Activated CD8-positive, alpha-beta memory T cell treated with anti-CD3 and anti-CD28 coated beads, Interleukin-2, amount 50 U/mL, for 4 hours (primary cell): ENCODE data around the gene SPRY4.
A peak's percentile ranks its signal among the peaks of the same experiment; 100 is the strongest.
"Not testable (repeated sequence)": the region's sequence is repeated elsewhere in the genome, so short reads cannot be mapped to it uniquely, and the experiment has no call there.

Experiments
- DNase-seq: peaks from one replicate; pipeline ENCODE4 v3.0.0-alpha.2; 2020

The SPRY4 gene, protein sequence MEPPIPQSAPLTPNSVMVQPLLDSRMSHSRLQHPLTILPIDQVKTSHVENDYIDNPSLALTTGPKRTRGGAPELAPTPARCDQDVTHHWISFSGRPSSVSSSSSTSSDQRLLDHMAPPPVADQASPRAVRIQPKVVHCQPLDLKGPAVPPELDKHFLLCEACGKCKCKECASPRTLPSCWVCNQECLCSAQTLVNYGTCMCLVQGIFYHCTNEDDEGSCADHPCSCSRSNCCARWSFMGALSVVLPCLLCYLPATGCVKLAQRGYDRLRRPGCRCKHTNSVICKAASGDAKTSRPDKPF

DNA sequence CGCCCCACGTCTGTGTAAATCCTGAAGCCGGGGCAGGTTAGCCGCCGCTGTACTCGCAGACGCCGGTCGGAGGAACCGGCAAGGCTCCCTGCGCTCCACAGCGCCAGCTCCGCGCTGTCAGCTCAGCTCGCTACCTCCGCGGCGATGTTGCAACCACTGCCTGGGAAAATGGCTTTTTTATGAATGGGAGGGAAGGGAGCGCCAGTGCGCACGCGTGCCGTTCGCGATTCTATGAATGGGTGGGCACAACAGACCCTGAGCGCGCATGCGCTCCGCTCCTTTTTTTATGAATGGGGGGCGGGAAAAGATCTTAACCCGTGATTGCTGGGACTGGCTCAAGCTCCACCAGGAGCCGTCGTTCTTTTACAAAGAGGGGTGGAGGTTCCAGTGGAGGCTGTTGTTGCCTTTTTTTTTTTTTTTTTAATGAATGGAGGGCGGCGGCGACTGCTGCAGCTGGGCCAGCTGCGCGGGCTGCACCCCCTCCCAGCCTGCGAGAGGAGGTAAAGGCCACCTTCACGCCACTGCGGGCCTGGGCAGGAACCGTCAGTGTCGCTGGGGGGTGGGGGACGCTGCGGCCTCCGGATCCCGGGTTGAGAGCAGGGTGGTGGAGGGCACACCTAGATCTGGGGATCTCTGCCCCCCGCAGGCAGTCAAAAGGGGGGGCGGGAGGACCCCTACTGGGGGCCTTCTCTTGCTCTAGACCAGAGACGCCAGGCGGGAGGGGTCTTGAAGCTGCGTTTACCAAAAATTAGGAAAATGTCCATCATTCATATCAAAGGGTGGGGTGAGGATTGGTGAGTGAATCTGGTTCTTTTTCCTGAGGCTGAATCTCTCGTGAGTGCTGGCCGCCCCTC lies at the start of gene SPRY4:
Gene SPRY4, minus strand, starts transcription at position 151 of the 854 bp plus-strand sequence. CDS start 9,913 bp downstream, outside the sequence.
- peak; percentile 81 for DNase-seq

DNA sequence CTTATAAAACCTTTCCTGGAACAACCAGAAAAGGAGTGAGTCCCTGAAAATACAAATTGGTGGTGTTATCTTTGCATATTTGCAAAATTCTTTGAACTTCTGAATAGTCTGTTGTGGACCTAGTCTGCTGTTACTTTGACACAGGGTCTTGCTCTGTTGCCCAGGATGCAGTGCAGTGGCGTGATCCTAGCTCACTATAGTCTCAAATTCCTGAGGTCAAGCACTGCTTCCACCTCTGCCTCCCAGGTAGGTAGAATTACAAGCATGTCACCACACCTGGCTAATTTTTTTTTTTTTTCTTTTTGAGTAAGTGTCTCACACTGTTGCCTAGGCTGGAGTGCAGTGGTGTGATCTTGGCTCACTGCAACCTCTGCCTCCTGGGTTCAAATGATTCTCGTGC lies 43.7 kb upstream of the SPRY4 start:
- DNase-seq, result no peak

DNA sequence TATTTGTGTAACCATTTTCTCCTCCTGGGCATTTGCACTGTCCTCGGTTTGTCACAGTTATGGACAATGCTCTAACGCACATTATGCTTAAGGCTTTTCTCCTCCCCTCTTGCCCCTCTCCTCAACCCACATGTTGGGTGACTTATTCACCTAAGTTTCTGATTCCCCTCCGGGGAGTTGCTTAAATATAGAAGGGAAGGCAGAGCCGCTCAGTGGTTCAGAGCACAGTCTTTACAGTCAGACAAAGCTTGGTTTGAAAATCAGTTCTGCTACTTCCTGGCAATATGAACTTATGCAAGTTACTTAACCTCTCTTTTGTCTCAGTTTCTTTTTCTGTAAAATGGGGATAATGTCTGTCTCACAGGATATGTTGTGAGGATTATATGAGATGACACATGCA lies 41.2 kb upstream of the SPRY4 start:
- no peak for DNase-seq

DNA sequence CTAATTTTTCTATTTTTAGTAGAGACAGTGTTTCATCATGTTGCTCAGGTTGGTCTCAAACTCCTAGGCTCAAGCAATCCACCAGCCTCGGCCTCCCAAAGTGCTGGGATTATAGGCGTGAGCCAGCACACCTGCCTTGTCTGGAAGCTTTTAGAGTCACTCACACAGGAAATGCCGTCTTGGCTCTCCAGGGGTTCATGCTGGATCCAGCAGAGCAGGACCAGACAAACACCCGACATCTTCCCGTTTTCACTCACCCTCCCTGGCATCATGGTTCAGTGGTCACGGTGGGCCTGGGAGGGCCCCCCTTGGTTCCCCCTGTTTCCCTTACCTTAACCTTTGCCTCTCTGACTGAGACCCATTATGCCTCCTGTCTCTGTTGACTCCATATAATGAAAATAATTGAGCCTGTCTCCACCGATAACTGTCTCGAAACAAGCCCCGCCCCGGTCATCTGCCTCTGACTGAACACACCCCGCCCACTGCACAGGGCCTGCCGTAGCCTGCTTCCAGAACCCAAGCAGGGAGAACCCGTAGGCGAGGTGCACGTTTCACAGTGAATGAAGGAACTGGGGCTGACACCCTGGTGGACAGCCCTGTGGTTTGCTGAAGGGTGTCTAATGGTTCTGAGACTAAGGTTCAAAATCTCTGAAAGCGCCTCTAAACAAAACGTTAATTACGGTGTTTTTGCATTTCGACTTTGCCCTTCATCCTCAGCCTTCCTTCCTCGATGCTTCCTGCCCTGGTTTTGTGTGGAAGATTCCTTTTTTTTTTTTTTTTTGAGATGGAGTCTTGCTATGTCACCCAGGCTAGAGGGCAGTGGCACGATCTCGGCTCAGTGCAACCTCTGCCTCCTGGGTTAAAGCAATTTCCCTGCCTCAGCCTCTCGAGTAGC lies 39.7 kb upstream of the SPRY4 start:
- DNase-seq, result no peak

DNA sequence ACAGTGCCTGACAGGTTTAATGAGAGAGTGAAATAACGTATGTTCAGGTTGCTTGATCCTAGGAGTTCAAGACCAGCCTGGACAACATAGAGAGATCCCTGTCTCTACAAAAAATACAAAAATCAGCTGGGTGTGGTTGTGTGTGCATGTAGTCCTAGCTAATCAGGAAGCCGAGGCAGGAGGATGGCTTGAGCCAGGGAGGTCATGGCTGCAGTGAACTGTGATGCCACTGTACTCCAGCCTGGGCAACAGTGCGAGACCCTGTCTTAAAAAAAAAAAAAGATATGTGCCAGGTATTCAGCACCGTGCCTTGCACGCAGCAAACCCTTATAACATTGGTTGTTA lies 38.8 kb upstream of the SPRY4 start:
- no peak for DNase-seq

DNA sequence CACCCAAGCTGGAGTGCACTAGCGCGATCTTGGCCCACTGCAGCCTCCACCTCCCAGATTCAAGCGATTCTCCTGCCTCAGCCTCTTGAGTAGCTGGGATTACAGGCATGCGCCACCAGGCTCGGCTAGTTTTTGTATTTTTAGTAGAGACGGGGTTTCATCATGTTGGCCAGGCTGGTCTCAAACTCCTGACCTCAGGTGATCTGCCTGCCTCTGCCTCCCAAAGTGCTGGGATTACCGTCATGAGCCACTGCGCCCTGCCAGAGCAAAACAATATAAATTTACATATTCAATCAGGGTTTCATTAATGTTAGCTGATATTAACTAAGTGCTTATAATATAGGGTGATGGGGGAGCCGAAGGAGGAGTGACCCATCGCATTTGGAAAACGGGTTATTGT lies 37.4 kb upstream of the SPRY4 start:
- not testable (repeated sequence) for DNase-seq

DNA sequence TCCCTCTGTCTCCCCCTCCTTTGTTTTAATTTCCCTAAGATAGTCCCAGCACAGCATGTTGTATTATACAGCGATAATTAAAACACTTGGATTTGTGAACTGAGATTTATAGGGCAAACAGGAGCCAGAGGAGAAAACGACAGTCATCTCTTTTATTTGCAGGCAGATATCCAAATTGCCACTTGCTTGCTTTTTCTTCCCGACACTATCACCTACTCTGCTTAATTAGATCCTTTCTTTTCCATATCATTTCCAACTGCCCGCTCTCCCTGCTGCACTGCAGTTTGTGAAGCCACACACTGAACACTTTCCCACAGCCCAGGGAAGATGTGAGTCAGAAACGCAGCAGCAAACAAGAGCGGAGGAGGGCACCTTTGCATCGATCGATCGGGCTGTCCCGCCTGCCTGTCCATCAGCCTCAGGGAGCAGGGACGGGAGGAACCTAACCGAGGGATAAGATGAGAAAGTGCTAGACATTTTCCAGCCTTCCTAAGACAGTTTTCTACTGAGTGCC lies 35.8 kb upstream of the SPRY4 start:
- no peak for DNase-seq

DNA sequence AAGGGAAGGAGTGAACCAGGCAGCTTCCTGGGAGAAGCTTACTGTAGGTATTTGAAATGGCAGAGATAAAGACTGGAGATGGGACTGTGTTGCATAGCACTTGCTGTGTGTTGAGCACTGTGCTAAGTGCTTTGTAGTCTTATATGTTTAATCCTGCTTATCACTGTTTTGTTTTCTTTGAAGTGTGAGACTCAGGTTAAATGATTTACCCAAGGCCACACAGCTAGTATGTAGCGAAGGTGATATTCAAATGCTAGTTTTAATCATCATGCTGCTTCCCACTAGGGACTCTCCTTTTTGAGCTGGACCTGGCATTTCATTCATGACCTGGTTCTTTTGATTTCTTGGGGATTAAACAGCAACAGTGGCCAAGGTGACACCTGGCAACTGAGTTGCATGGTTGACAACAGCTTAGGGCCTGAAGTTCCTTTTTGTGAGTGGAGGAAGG lies 35.3 kb upstream of the SPRY4 start:
- DNase-seq, result no peak

DNA sequence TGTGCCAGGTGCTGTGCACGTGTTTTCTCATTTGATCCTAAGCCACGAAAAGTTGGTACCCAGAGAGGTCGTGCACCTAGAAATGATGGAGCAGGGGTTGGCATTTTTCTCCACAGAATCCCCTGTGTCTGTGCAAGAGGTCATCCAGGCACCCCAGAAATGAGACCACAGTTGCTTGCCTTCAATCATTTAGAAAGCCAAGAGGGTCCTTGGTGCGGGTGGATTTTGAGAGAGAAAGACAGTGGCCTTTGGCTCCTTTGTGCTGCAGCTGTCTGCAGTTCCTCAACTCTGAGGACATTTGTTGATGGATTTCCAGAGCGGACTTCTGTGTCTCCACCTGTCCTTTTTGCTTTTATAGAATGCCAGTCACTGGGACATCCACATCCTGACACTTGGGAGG lies 33.8 kb upstream of the SPRY4 start:
- DNase-seq, result no peak

DNA sequence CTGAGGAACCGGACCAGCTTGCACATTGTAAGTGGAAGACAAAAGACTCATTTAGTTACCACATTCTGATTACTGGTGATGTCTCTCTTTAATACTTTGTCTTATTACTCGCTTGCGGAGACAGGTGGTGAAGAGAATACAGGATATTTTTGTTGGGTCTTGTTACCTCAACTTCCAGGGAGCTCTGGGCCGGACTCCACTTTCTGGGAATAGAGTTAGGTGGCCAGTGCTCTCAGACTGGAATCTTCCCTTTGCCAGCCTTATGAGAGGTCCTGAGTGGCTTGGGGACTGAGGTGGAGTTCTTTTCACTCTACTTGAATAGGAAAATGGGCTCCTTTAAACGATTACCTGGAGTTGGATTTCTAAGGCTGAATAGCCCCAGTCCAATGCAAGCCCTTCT lies 33.3 kb upstream of the SPRY4 start:
- DNase-seq, result no peak

DNA sequence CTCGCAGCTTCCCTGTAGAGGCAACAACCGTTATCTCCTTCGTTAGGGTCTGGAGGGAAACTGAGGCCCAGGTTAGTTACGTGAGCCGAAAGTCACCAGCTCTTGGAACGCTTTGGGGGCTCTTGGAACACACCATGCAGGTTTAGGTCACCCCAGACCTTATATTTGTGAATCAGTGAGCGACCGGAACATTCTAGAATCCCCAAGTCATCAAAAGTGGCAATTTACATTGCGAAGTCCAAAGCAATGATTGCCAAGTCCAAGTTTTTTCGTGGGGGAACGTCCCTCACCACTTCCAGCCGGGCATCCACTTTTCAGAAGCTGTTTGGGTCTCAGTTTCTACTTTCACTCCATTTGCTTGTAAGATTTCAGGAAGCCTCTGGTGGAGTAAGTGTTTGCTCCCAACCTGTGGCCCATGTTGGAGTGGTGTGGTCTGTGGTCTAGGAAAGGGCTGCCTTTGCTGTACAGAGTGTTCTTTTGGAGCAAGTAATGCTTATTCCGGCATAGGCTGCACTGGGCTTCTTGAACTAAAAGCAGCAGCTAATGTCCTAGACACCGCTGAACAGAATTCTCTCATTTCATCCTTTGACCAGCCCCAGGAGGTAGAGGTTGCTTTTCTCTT lies 32.8 kb upstream of the SPRY4 start:
- DNase-seq, result no peak

DNA sequence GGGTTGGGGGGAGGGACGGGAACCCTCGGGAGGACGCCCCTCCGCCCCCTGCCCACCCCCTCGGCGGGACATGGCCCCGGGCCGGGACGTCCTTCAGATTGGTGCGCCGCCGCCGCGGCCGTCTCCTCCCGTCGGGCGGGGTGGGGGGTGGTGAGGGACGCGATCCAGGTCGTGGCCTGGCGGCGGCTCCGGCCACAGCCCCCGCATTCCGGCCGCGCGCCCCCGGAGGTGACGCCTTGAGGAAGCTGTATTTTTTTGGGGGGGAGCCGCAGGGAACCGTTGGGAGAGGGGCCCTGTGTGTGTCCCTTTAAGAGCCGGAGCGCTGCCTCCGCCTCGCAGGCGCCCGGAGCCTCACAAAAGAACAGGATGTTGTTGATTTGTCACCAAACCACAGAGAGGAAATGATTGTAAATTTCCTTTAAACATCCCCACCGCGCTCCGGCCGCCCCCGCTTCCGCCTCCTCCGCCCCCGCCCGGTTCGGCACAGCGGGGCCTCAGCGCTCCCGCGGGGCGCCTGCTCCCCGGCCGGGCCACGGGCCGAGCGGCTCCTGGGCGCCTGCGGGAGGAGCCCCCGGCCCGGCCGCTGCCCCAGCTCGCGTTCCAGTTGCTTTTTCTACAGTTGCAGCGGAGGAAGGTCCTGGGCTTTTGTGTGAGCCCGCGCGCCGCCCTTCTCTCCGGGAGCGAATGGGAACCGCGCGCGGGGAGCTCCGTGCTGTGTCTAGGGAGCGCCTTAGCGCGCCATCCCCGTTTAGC lies 32.1 kb upstream of the SPRY4 start:
- DNase-seq, result peak; percentile 91

DNA sequence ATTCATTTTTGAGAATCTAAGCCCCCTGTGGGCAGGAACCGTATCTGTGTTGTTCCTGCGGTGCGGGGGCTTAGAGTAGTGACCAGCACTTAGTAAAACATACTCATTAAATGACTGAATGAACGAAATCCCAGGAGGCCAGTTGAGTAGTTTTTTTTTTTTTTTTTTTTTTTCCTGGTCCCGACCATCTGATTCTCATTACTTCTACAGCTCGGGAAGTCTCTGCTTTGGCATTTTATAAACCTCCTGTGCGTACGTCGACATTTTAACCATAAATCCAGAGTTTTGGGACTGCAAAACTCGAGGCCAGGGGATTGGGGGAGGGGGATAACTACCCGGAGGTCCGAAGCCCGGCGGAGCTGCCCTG lies 31.5 kb upstream of the SPRY4 start:
- DNase-seq, result no peak

DNA sequence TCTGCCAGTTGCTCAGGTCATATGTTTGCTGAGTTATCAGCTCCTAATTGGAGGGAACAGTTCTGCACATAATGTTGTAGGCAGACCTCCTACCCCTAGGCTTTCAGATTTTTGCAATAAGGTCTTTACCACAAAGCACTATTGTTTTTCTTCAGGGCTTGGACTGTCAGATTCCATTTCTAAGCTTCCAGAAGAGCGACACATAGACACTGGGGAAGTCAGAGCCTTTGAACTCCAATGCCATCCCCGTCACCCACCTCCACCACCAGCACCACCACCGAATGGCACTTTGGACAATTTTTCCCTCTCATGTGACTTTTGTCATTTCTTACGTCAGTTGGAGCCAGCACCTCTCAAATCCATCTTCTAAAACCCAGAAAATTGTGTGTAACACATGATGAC lies 28.3 kb upstream of the SPRY4 start:
- DNase-seq, result no peak

DNA sequence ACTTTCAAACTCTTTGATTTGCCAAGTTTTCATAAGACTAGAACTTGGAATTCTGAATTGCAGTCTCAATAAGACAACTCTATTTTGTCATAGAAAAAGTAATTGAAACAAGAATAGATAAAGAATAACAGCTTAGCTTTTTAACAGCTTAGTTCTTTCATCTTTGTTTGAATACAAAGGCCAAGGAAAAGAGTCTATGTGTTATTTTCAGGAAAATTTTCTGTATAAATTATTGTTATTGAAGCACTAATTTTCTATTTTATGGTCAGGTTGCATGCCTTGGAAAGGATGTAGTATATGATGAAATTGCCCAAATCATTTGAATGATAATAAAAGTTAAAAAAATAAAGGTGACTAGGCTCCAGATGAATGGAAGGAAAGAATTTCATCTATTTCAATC lies 25.2 kb upstream of the SPRY4 start:
- DNase-seq, result no peak

DNA sequence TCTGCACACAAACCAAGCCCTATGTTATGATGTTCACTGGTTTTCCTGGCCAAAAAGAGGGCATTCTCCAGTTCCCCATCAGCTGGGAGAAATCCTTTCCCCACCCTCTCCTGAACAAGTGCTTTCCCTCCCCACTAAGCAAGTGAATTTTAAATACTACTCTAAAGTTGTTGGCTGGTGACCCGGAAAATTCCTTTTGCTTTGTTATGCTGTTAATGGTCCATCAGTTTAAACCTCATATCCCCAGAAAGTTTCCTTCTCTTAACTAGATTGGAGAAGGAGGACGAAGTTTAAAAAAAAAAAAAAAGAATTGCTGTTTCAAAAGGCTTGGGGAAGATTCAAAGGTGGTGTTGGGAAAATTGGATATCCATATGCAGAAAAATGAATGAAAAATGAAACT lies 21.9 kb upstream of the SPRY4 start:
- no peak for DNase-seq

DNA sequence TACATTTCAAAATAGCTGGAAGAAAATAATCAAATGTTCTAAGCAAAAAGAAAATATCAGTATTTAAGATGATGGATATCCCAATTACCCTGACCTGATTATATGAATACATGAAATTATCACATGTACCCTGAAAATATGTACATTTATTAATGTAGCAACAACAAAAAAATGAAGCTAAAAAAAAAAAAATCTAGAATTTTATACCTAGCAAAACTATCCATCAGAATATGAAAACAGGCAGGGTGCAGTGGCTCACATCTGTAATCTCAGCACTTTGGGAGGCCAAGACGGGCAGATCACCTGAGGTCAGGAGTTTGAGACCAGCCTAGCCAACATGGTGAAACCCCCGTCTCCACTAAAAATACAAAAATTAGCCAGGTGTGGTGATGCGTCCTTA lies 20.1 kb upstream of the SPRY4 start:
- not testable (repeated sequence) for DNase-seq

DNA sequence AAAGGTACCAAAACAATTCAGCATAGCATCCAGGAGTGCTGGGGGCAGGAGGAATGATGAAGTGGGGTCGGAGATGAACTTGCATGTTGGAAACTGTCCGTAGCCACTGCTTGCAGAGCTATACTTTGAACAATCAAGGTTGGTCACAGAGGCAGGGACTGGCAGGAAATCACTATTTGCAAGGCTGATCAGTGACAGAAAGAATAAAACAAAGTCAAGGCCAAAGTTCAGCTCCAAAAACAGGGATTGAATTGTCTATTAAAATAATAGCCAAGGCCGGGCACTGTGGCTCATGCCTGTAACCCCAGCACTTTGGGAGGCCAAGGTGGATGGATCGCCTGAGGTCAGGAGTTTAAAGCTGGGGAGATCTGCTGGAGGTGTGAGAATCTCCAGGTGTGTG lies 18.7 kb upstream of the SPRY4 start:
- DNase-seq, result no peak

DNA sequence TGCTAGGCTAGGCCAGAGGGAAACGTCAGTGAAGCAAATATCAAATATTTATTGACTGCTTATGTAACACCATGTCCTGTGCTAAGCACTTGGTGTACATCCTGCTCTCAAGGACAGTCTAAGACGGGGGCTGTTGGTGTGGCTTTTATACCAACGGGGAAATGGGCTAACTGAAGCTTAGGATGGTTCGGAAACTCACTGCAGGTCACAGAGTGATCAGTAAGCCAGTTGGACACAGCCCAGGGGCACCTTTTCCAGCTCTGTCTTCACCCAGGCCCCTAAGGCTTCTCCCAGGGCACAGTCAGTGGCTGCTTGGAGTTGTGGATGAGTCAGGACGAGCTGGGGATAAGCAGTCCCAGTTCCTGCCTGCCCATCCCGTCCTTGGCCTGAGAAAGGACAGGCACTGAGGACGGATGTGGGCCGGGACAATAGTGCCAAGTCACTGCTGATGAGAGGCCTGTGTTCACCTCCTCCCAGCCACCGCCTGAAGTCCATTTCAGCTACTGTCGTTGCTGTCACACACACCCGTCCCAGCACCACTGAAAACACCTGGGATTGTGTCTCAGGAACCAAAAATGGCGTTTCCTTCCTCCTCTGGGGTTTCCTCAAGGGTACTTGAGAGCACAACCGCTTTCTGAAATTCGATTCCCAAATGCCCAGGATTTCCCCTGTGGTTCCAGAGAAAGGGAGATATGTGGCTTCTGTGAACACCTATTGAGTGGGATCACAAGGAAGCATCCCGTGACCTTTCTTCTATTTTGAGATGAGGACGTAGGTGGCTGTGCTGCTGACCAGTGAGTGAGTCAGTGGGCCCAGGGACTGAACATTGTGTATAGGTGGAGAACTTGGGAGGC lies 17.5 kb upstream of the SPRY4 start:
- DNase-seq, result no peak

DNA sequence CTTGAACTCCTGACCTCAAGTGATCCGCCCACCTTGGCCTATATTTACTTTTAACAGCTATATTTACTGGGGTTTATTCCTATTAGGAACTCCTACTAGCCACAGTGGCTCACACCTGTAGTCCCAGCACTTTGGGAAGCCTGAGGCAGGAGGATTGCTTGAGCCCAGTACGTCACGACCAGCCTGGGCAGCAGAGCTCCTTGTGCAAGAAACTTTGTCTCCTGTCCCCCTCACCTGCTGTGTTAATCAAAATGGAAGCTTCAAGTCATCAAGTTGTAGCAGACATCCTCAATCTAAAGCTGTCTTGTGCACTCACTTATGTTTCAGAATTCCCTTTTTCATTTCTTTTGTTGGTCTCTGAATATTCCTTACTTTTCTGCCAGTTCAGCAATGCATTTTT lies 15.0 kb upstream of the SPRY4 start:
- no peak for DNase-seq

DNA sequence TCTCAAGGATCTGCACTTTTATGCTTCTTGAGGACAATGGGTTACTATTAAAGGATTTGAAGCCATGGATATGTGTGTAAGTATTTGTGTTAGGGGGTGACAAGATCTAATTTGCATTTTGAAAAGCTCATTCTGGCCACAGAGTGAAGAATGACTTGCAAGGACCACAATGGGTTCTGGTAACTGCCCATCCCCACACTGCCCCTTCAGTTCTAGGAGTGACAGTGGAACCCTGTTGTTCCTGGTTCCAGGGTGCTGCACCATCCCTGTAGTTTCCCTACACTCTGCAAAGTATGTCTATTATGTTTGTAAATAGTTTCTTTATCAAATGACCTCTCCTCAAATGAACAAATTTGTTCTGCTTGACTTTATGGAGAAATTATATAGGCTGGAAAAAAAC lies 9.7 kb upstream of the SPRY4 start:
- no peak for DNase-seq
